OCI-LY1 (cell line): ENCODE results near the gene ZNF683.

ENCODE experiments used
- CTCF ChIP-seq: fragments of 200-600 bp; sonication (generic), shearing (Covaris generic); IDR thresholded peaks from 2 replicates; pipeline ENCODE4 v1.5.1; 2017; ENCODE audit warnings: mild to moderate bottlenecking, antibody characterized with exemption, low read length, moderate library complexity, mixed read lengths
- EZH2 ChIP-seq: fragments of 200-600 bp; sonication (generic), shearing (Covaris generic); IDR thresholded peaks from 2 replicates; pipeline ENCODE4 v1.8.0; 2017; ENCODE audit warnings: borderline replicate concordance, mixed run types, mild to moderate bottlenecking, antibody characterized with exemption, low read length, moderate library complexity, mixed read lengths

- TF ChIP-seq CTCF: no peak
- no peak for TF ChIP-seq EZH2
These were observed 36.6 kb downstream of the ZNF683 start for GRCh38 chr1:26335774-26336476.
